Measurements from ENCODE around the gene POU2F1. TPM values are rescaled to one million over a fixed set of nuclear protein-coding genes. Genes with fewer than 3 reads are reported as not detected.

The POU2F1 gene
- total RNA-seq, 4 donors from 2014 or later: 21.0 to 33.7 (median 21.8) TPM

GRCh38 chr1:167266965-167267364, 46.3 kb downstream of the POU2F1 start:
- TF ChIP-seq POLR2A (IDR thresholded peaks at IDR 0.05): no peak
- TF ChIP-seq, protein P1, sequence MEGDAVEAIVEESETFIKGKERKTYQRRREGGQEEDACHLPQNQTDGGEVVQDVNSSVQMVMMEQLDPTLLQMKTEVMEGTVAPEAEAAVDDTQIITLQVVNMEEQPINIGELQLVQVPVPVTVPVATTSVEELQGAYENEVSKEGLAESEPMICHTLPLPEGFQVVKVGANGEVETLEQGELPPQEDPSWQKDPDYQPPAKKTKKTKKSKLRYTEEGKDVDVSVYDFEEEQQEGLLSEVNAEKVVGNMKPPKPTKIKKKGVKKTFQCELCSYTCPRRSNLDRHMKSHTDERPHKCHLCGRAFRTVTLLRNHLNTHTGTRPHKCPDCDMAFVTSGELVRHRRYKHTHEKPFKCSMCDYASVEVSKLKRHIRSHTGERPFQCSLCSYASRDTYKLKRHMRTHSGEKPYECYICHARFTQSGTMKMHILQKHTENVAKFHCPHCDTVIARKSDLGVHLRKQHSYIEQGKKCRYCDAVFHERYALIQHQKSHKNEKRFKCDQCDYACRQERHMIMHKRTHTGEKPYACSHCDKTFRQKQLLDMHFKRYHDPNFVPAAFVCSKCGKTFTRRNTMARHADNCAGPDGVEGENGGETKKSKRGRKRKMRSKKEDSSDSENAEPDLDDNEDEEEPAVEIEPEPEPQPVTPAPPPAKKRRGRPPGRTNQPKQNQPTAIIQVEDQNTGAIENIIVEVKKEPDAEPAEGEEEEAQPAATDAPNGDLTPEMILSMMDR (IDR thresholded peaks at IDR 0.05): no peak
- TF ChIP-seq EP300 (IDR thresholded peaks at IDR 0.05): no peak
- Histone ChIP-seq H3K36me3 (no peaks in the 10 kb centered on the region), H3K4me3 (no peak overlapping the region), H3K27me3 (no peaks in the 10 kb centered on the region), H3K27ac (no peak overlapping the region), H3K4me1 (peaks cover 0 to 48% (median 6%) of the 10 kb centered on the region in 4 donors), H3K9me3 (no peaks in the 10 kb centered on the region)
- DNase-seq (ENCODE audit: low spot score in 2 of 2): no peak

DNA sequence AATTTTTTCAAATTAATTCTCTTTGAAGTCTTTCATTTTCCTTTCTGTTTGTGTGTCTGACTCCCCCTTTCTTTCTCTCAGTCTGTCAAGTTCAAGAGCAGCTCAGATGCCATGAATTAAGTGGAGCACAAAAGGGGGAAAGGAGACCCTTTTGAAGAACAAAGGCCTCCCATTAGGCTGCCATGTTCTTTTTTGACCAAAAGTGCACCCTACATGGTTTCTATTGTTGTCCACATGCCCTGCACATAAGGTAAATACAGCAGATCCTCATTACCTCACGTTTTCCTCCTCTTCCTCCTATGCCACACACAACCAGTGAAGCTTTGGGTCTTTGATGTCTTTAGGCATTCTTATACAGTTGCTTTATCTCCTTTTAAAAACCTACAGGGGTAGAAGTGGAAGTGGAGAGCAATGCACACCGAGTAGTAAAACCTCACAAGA, 47.7 kb downstream of the POU2F1 start:
- 80 to 85% methylated on average over 2 of the region's 2 CpGs for WGBS, 2 donors
- peaks cover 0 to 54% (median 6%) of the 10 kb centered on the region in 4 donors for H3K4me1 ChIP-seq
- no peak overlapping the region for H3K4me3 ChIP-seq
- no peaks in the 10 kb centered on the region for H3K36me3 ChIP-seq
- no peaks in the 10 kb centered on the region for H3K9me3 ChIP-seq
- no peak overlapping the region for H3K27ac ChIP-seq
- TF ChIP-seq POLR2A (IDR thresholded peaks at IDR 0.05) (no peak), EP300 (IDR thresholded peaks at IDR 0.05) (no peak)
- TF ChIP-seq, protein P1 (IDR thresholded peaks at IDR 0.05): no peak
- DNase-seq (ENCODE audit: low spot score in 2 of 2): no peak
- no peaks in the 10 kb centered on the region for H3K27me3 ChIP-seq

GRCh38 chr1:167270349-167271092, 49.8 kb downstream of the POU2F1 start:
- DNase-seq (ENCODE audit: low spot score in 2 of 2): no peak
- TF ChIP-seq EP300 (IDR thresholded peaks at IDR 0.05): no peak
- no peak for TF ChIP-seq POLR2A (IDR thresholded peaks at IDR 0.05)
- TF ChIP-seq, protein P1 (IDR thresholded peaks at IDR 0.05): no peak
- no peak overlapping the region for H3K4me3 ChIP-seq
- no peaks in the 10 kb centered on the region for H3K27me3 ChIP-seq
- no peaks in the 10 kb centered on the region for H3K36me3 ChIP-seq
- no peak overlapping the region for H3K27ac ChIP-seq
- no peaks in the 10 kb centered on the region for H3K9me3 ChIP-seq
- peaks cover 0 to 55% (median 2%) of the 10 kb centered on the region in 4 donors for H3K4me1 ChIP-seq
- WGBS, 2 donors: 39 to 47% methylated on average over 1 of the region's 1 CpG

DNA sequence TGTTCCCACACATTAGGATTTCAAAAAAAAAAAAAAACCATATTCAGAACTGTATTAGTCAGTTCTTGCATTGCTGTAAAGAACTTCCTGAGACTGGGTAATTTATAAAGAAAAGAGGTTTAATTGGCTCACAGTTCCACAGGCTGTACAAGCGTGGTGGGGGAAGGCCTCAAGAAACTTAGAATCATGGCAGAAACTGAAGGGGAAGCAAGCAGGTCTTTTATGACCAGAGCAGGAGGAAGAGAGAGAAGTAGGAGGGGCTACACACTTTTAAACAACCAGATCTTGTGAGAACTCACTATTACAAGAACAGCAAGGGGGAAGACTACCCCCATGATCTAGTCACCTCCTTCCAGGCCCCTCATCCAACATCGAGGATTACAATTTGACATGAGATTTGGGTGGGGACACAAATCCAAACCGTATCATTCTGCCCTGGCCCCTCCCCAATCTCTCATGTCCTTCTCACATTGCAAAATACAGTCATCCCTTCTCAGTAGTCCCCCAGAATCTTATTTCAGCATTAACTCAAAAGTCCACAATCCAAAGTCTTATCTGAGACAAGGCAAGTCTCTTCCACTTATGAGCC, 51.8 kb downstream of the POU2F1 start:
- TF ChIP-seq, protein P1 (IDR thresholded peaks at IDR 0.05): no peak
- TF ChIP-seq POLR2A (IDR thresholded peaks at IDR 0.05): no peak
- no peak for TF ChIP-seq EP300 (IDR thresholded peaks at IDR 0.05)
- Histone ChIP-seq H3K27me3 (no peaks in the 10 kb centered on the region), H3K9me3 (no peaks in the 10 kb centered on the region), H3K4me3 (no peak overlapping the region), H3K36me3 (no peaks in the 10 kb centered on the region), H3K4me1 (peaks cover 0 to 60% (median 2%) of the 10 kb centered on the region in 4 donors), H3K27ac (no peak overlapping the region)
- WGBS, 2 donors: 79 to 82% methylated on average over 3 of the region's 3 CpGs
- no peak for DNase-seq (ENCODE audit: low spot score in 2 of 2)

Data from tibial nerve (tissue), 4 donors.